Measurements from ENCODE around the gene PLEKHM2.

The PLEKHM2 gene

GRCh38 chr1:15758953-15759661, 75.0 kb downstream of the PLEKHM2 start:
- DNase-seq (ENCODE audit: low read depth in 2 of 2) = no peak

- DNase-seq (ENCODE audit: low read depth in 2 of 2) = no peak
These were observed 76.5 kb downstream of the PLEKHM2 start for GRCh38 chr1:15760520-15761211.

GRCh38 chr1:15761366-15762128, 77.4 kb downstream of the PLEKHM2 start:
- no peak for DNase-seq (ENCODE audit: low read depth in 2 of 2)

DNA sequence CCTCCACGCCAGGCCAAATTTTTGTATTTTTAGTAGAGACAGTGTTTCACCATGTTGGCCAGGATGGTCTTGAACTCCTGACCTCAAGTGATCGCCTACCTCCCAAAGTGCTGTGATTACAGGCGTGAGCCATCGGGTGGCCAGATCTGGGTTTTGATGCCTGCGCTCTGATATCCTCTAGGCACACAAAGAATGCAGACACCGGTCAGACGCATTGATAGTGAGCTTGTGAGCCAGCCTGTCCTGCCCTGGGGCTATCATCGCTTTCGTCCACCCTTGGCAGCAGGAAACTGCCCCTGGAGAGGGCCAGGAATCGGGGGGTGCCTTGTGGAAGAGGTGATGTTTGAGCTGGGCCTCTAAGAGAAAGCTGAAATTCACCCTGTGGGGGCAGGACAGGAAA, 78.4 kb downstream of the PLEKHM2 start:
- no peak for DNase-seq (ENCODE audit: low read depth in 2 of 2)

GRCh38 chr1:15764269-15764764, 80.2 kb downstream of the PLEKHM2 start:
- DNase-seq (ENCODE audit: low read depth in 2 of 2) = no peak

GRCh38 chr1:15764890-15765289, 80.8 kb downstream of the PLEKHM2 start:
- DNase-seq (ENCODE audit: low read depth in 2 of 2) = no peak

- DNase-seq (ENCODE audit: low read depth in 2 of 2) = no peak
These were observed 81.5 kb downstream of the PLEKHM2 start for GRCh38 chr1:15765495-15766194.

DNA sequence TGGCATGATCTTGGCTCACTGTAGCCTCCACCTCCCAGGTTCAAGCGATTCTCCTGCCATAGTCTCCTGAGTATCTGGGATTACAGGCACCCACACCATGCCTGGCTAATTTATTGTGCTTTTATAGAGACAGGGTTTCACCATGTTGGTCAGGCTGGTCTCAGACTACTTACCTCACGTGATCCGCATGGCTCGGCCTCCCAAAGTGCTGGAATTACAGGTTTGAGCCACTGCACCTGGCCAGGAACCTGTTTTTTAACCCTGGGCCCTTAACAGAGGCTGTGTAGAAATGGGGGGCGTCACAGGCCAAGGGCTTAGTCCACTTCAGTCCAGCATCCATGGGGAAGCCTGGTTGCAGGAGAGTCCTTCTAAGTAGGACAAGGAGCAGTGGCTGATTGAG, 83.8 kb downstream of the PLEKHM2 start:
- DNase-seq (ENCODE audit: low read depth in 2 of 2) = no peak

- no peak for DNase-seq (ENCODE audit: low read depth in 2 of 2)
These were observed 84.3 kb downstream of the PLEKHM2 start for GRCh38 chr1:15768388-15768787.

- no peak for DNase-seq (ENCODE audit: low read depth in 2 of 2)
These were observed 86.3 kb downstream of the PLEKHM2 start for GRCh38 chr1:15770313-15770962.

GRCh38 chr1:15771836-15772515, 87.9 kb downstream of the PLEKHM2 start:
- DNase-seq (ENCODE audit: low read depth in 2 of 2) = no peak

DNA sequence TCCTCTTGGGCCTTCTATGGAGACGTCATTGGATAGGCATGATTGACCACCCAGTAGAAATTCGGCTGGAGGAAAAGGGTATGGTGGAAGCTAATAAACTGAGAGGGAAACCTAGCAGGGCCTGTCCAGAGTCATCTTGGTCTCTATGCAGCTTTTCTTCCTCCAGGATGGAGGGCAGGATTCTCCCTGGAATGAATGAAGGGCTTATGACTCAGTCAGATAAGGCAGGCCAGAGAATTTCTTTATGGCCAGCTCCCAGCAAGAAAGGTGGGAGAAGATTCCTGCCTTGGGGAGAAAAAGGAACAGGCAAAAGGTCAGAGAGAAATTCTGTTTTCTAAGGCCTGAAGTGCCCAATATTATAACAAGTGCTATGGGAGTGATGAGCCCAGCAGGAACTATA, 91.6 kb downstream of the PLEKHM2 start:
- no peak for DNase-seq (ENCODE audit: low read depth in 2 of 2)

GRCh38 chr1:15777909-15778707, 94.0 kb downstream of the PLEKHM2 start:
- DNase-seq (ENCODE audit: low read depth in 2 of 2) = no peak
